ENCODE measurements around the gene CRPPA. TPM values are rescaled to one million over a fixed set of nuclear protein-coding genes. Genes with fewer than 3 reads are reported as not detected.

The CRPPA gene
- total RNA-seq, 2 experiments from 2014 or later, result 1.4 to 1.6 TPM

DNA sequence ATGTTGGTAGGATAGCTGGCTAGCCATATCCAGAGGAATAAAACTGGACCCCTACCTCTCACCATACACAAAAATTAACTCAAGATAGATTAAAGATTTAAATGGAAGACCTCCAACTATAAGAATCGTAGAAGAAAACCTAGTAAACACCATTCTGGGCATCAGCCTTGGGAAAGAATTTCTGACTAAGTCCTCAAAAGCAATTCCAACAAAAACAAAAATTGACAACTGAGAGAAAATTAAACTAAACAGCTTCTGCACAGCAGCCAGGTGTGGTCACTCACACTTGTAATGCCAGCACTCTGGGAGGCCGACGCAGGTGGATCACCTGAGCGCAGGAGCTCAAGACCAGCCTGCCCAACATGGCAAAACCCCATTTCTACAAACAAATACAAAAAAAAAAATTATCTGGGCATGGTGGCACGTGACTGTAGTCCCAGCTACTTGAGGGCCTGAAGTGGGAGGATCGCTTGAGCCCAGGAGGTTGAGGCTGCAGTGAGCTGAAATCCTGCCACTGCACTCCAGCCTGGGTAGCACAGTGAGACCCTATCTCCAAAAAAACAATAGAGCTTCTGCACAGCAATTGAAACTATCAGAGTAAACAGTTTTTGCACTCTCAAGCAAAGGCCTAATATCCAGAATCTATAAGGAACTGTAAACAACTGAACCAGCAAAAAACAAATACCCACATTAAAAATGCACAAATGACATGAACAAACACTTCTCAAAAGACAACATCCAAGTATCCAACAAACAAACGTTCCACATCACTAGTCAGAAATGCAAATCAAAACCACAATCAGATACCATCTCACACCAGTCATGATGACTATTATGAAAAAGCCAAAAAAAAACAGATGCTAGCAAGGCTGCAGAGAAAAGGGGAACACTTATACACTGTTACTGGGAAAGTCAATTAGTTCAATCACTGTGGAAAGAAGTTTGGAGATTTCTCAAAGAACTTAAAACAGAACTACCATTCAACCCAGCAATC is 4.8 kb downstream of the CRPPA start:
- TF ChIP-seq, protein P1, sequence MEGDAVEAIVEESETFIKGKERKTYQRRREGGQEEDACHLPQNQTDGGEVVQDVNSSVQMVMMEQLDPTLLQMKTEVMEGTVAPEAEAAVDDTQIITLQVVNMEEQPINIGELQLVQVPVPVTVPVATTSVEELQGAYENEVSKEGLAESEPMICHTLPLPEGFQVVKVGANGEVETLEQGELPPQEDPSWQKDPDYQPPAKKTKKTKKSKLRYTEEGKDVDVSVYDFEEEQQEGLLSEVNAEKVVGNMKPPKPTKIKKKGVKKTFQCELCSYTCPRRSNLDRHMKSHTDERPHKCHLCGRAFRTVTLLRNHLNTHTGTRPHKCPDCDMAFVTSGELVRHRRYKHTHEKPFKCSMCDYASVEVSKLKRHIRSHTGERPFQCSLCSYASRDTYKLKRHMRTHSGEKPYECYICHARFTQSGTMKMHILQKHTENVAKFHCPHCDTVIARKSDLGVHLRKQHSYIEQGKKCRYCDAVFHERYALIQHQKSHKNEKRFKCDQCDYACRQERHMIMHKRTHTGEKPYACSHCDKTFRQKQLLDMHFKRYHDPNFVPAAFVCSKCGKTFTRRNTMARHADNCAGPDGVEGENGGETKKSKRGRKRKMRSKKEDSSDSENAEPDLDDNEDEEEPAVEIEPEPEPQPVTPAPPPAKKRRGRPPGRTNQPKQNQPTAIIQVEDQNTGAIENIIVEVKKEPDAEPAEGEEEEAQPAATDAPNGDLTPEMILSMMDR (IDR thresholded peaks at IDR 0.05), result no peak
- ATAC-seq, result no peak
- Mint-ChIP-seq H3K4me1 (ENCODE audit: low read depth) (peaks cover 23% of the 10 kb centered on the region), H3K36me3 (ENCODE audit: low read depth) (peaks cover 1% of the 10 kb centered on the region), H3K4me3 (no peak overlapping the region), H3K27ac (no peak overlapping the region), H3K9me3 (peaks cover 3% of the 10 kb centered on the region), H3K27me3 (no peaks in the 10 kb centered on the region)
- no peak for DNase-seq
- intact Hi-C loops (cut with micrococcal nuclease), result no loop called here
- CTCF ChIA-PET, result no interaction called here
- POLR2A ChIA-PET, result no interaction called here

DNA sequence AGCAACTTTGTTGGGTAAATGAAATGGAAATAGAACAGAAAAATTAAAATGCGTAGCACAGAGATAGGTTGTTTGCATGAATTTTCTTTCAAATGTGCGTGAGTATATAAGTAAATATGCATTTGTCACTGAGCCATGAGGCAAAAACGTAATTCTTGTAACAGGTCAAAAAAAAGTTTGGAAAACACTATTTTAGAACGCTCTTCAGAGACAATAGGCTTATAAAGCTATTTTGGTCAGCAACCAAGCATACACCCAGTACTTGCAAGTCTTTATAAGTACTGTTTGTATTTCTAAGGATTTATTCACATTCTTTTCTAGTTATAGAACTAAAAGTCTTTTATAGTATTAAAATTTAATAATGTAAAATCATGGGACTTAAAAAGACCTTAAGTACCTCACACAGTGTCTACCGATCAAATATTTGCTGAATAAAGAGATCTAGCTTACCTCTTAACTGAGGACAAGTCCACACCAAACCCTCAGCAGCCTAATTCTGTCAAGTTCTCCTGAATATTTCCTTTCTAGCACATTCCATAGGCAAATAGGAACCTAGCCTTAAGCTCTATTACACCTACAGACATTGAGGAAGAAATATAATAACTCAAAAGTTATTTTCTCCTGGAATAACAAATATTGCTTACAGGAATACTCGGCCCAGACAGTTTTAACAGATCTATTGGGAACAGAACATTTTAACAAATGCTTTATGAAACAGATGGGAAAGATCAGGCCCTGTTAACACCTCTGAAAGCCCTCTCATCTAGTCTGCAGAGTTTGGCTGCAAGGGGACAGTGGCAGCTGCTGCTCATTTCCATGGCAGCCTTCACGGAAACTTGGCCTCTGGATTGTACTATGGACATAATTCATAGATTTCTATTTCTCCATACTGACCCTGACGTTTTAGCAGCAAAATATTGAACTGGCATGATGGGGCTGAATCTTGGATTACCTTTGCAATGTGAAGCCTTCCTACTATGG is 8.8 kb downstream of the CRPPA start:
- Mint-ChIP-seq H3K36me3 (ENCODE audit: low read depth) (no peaks in the 10 kb centered on the region), H3K27me3 (no peaks in the 10 kb centered on the region), H3K4me3 (no peak overlapping the region), H3K9me3 (no peaks in the 10 kb centered on the region), H3K27ac (no peak overlapping the region), H3K4me1 (ENCODE audit: low read depth) (peaks cover 3% of the 10 kb centered on the region)
- TF ChIP-seq, protein P1 (IDR thresholded peaks at IDR 0.05), result no peak
- DNase-seq (no peak), ATAC-seq (no peak)
- intact Hi-C loops (cut with micrococcal nuclease), result no loop called here
- ChIA-PET POLR2A (no interaction called here), CTCF (interaction anchor here (1.2 kb wide), 1 partner anchor 8 kb away, joined by 4 read pairs; no protein-coding TSS in a partner anchor)

DNA sequence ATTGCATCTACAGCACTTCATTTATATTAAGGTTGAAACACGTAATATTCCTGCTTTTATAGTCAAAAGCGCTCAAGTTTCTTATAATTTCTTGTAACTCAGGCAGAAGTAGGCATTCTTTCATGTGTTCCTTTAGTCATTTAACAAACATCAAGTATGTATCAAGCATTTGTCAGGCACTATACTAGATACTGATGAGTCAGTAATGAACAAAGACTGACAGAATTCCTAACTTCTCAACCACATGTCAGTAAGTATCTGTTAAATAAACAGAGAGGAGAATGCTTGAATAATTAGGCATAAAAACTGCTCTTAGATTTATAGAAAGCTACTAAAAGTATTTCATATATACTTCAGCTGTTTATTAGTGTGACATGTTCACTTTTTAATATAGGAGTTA is 9.9 kb downstream of the CRPPA start:
- TF ChIP-seq, protein P1 (IDR thresholded peaks at IDR 0.05), result no peak
- POLR2A ChIA-PET, result no interaction called here
- ATAC-seq, result no peak
- H3K27me3 Mint-ChIP-seq, result no peaks in the 10 kb centered on the region
- intact Hi-C loops (cut with micrococcal nuclease), result no loop called here
- CTCF ChIA-PET, result interaction anchor here (1.2 kb wide), 1 partner anchor 9 kb away, joined by 4 read pairs; no protein-coding TSS in a partner anchor
- no peaks in the 10 kb centered on the region for H3K9me3 Mint-ChIP-seq
- DNase-seq, result no peak
- no peak overlapping the region for H3K4me3 Mint-ChIP-seq
- H3K4me1 Mint-ChIP-seq (ENCODE audit: low read depth), result no peaks in the 10 kb centered on the region
- H3K27ac Mint-ChIP-seq, result no peak overlapping the region
- no peaks in the 10 kb centered on the region for H3K36me3 Mint-ChIP-seq (ENCODE audit: low read depth)

DNA sequence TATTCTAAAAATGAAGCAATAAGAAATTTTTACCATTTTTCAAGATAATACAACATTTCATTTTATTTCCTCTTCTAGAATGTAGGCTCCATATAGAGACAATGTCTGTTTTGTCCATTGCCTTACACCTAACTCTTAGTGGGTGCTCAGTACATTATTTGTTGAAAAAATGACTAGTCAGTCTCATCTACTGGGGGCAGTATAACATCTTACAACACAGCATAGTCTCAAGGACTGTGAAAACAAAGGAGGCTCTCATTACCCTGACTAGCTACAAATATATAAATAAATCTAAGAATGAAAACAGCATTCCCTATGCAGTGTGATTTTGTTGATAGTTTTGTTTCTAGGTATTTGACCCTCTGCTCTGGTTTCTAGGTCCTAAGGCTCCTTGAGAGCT is 11.6 kb downstream of the CRPPA start:
- H3K9me3 Mint-ChIP-seq, result no peaks in the 10 kb centered on the region
- no peaks in the 10 kb centered on the region for H3K4me1 Mint-ChIP-seq (ENCODE audit: low read depth)
- H3K4me3 Mint-ChIP-seq, result no peak overlapping the region
- H3K36me3 Mint-ChIP-seq (ENCODE audit: low read depth), result no peaks in the 10 kb centered on the region
- DNase-seq (no peak), ATAC-seq (no peak)
- intact Hi-C loops (cut with micrococcal nuclease), result no loop called here
- CTCF ChIA-PET, result no interaction called here
- no peaks in the 10 kb centered on the region for H3K27me3 Mint-ChIP-seq
- TF ChIP-seq, protein P1 (IDR thresholded peaks at IDR 0.05), result no peak
- no peak overlapping the region for H3K27ac Mint-ChIP-seq
- POLR2A ChIA-PET, result interaction anchor here (1.6 kb wide), 1 partner anchor 11 kb away, joined by 6 read pairs; the partner anchor contains the start of gene CRPPA

Measured in activated CD8-positive, alpha-beta T cell treated with anti-CD3 and anti-CD28 coated beads for 36 hours (primary cell).